HCT116 (cell line): ENCODE measurements around the gene PCTP. TPM values are rescaled to one million over a fixed set of nuclear protein-coding genes. Genes with fewer than 3 reads are reported as not detected.

Source experiments
- ATAC-seq: fragments of 200-7000 bp; cut with Tn5 transposase; 2 replicates; pipeline ENCODE4 v1.9.1; 2020; ENCODE audit warnings: mild to moderate bottlenecking, moderate library complexity
- BruUV-seq: library from RNA; stranded (reverse); fragments of 400-500 nt; replicated peaks from 2 replicates; lab custom pipeline; 2021; lab: Mats Ljungman, UMichigan
- CTCF ChIA-PET: fragments of 300-600 bp; sonication (Branson Sonifier 250); formaldehyde crosslinking; loops from one replicate; lab custom pipeline; 2021; ENCODE audit warnings: antibody characterized with exemption; lab: Charles Lee
- POLR2A ChIA-PET: fragments of 300-600, 350-600 bp; sonication (Branson Sonifier 250); formaldehyde crosslinking; loops from one replicate; lab custom pipeline; 2021; ENCODE audit warnings: antibody characterized with exemption; lab: Charles Lee
- RAD21 ChIA-PET, 2 experiments: fragments of 300-600 bp; sonication (Branson Sonifier 250); formaldehyde crosslinking; loops; one replicate each; lab custom pipeline; 2023; ENCODE audit warnings: low total read pairs in 2 of 2; ENCODE audit not compliant: uncharacterized antibody in 2 of 2, unreplicated experiment in 2 of 2, low non-redundant PET in 1 of 2; lab: Charles Lee
- DNase-seq: peaks from one replicate; pipeline ENCODE4 v3.0.0-alpha.2; 2010; ENCODE audit warnings: low read depth, low spot score
- H2AFZ ChIP-seq: fragments of 200-600 bp; shearing (Covaris generic), sonication (generic); 2 replicates; pipeline ENCODE4 v1.6.1; 2017; ENCODE audit warnings: low read depth, mixed run types, mixed read lengths, antibody characterized with exemption, low read length; ENCODE audit not compliant: poor library complexity, severe bottlenecking
- H3K27ac ChIP-seq: 2 replicates; pipeline ENCODE4 v1.5.1; 2012; ENCODE audit warnings: low read depth, low read length
- H3K27me3 ChIP-seq: fragments of 200-600 bp; sonication (generic); 2 replicates; pipeline ENCODE4 v1.6.1; 2016; ENCODE audit warnings: mixed run types, low read length, mixed read lengths; ENCODE audit not compliant: insufficient read depth
- H3K36me3 ChIP-seq, 2 experiments: fragments of 200-500 bp in 1 of 2; fragments of 200-600 bp in 1 of 2; sonication (Bioruptor generic) in 1 of 2; sonication (generic) in 1 of 2; 2 replicates each; pipeline versions ENCODE4 v1.5.1 to v1.6.1; 2014 to 2016; ENCODE audit warnings: low read length in 2 of 2, inconsistent platforms in 1 of 2, mixed read lengths in 1 of 2, mixed run types in 1 of 2; ENCODE audit not compliant: insufficient read depth in 2 of 2, control insufficient read depth in 1 of 2
- H3K4me1 ChIP-seq, 2 experiments: fragments of 200-600 bp in 1 of 2; sonication (generic) in 1 of 2; 2 replicates each; pipeline versions ENCODE4 v1.5.1 to v1.6.1; 2012 to 2017; ENCODE audit warnings: low read length in 2 of 2, inconsistent platforms in 1 of 2, mild to moderate bottlenecking in 1 of 2, mixed read lengths in 1 of 2, mixed run types in 1 of 2, moderate library complexity in 1 of 2; ENCODE audit not compliant: insufficient read depth in 2 of 2, control insufficient read depth in 1 of 2
- H3K4me2 ChIP-seq: fragments of 200-600 bp; sonication (generic); 2 replicates; pipeline ENCODE4 v1.6.1; 2017; ENCODE audit warnings: mixed run types, low read length, mixed read lengths
- H3K4me3 ChIP-seq, 2 experiments: fragments of 200-600 bp in 1 of 2; sonication (generic) in 1 of 2; replicated peaks in 1 of 2; 2 replicates each; pipeline ENCODE4 v1.5.1; 2011 to 2016; ENCODE audit warnings: low read length in 2 of 2, control low read depth in 1 of 2, low read depth in 1 of 2, mild to moderate bottlenecking in 1 of 2, mixed read lengths in 1 of 2, mixed run types in 1 of 2
- H3K79me2 ChIP-seq: fragments of 200-600 bp; sonication (generic); 2 replicates; pipeline ENCODE4 v1.6.1; 2017; ENCODE audit warnings: mild to moderate bottlenecking, mixed run types, low read length, moderate library complexity, mixed read lengths; ENCODE audit not compliant: insufficient read depth
- H3K9ac ChIP-seq: fragments of 200-600 bp; sonication (generic); 2 replicates; pipeline ENCODE4 v1.6.1; 2016; ENCODE audit warnings: low read length, mixed read lengths
- H3K9me2 ChIP-seq: fragments of 200-600 bp; sonication (generic), shearing (Covaris generic); 2 replicates; pipeline ENCODE4 v1.6.1; 2017; ENCODE audit warnings: mixed run types, mild to moderate bottlenecking, moderate library complexity; ENCODE audit not compliant: insufficient read depth
- H3K9me3 ChIP-seq, 2 experiments: fragments of 200-500 bp in 1 of 2; fragments of 200-600 bp in 1 of 2; sonication (Bioruptor generic) in 1 of 2; sonication (generic) in 1 of 2; 2 replicates each; pipeline ENCODE4 v1.6.1; 2014 to 2017; ENCODE audit warnings: low read length in 2 of 2, mixed read lengths in 2 of 2, inconsistent platforms in 1 of 2, low read depth in 1 of 2, mild to moderate bottlenecking in 1 of 2, mixed run types in 1 of 2, moderate library complexity in 1 of 2; ENCODE audit not compliant: control insufficient read depth in 1 of 2, insufficient read depth in 1 of 2
- H4K20me1 ChIP-seq: fragments of 200-600 bp; sonication (generic), shearing (Covaris generic); 2 replicates; pipeline ENCODE4 v1.6.1; 2017; ENCODE audit warnings: mixed run types, mild to moderate bottlenecking, moderate library complexity; ENCODE audit not compliant: insufficient read depth
- CBX3 ChIP-seq: IDR thresholded peaks from 2 replicates; pipeline ENCODE4 v1.6.1; 2012; ENCODE audit warnings: low read depth
- ELF1 ChIP-seq: IDR thresholded peaks from 2 replicates; pipeline ENCODE4 v1.6.1; 2012; ENCODE audit warnings: low read depth, borderline replicate concordance
- EZH2 ChIP-seq: fragments of 200-600 bp; sonication (generic); IDR thresholded peaks from 2 replicates; pipeline ENCODE4 v1.6.1; 2017; ENCODE audit warnings: antibody characterized with exemption, mixed run types
- RAD21 ChIP-seq: IDR thresholded peaks from 2 replicates; pipeline ENCODE4 v1.6.1; 2012; ENCODE audit warnings: low read depth, mild to moderate bottlenecking
- intact Hi-C: fragments of 100-400 bp; cut with micrococcal nuclease; formaldehyde crosslinking; loops from 2 replicates; pipeline ENCODE4 v1.10.0; 2022
- total RNA-seq: library from RNA; stranded (reverse); gene quantifications from one replicate; pipeline ENCODE4 v1.2.1, GENCODE V29; 2021; ENCODE audit not compliant: unreplicated experiment
- TF ChIP-seq, protein P1 (sequence below), 3 experiments: fragments of 200-600 bp in 1 of 3; sonication (generic) in 1 of 3; IDR thresholded peaks in 2 of 3; conservative IDR thresholded peaks in 1 of 3; 2 replicates each; pipeline ENCODE4 v1.5.1; 2012 to 2017; ENCODE audit warnings: low read depth in 2 of 3, low read length in 2 of 3, antibody characterized with exemption in 1 of 3, borderline replicate concordance in 1 of 3, control low read depth in 1 of 3, mild to moderate bottlenecking in 1 of 3, mixed read lengths in 1 of 3, mixed run types in 1 of 3, moderate library complexity in 1 of 3; ENCODE audit not compliant: insufficient read depth in 1 of 3
- TF ChIP-seq, protein P2 (sequence below): IDR thresholded peaks from 2 replicates; pipeline ENCODE4 v1.6.1; 2011; ENCODE audit warnings: mild to moderate bottlenecking, low read length, moderate library complexity; ENCODE audit not compliant: insufficient replicate concordance; ENCODE audit errors: extremely low read depth

Gene PCTP
- total RNA-seq, 1 experiment from 2014 or later, result 16.3 TPM

DNA sequence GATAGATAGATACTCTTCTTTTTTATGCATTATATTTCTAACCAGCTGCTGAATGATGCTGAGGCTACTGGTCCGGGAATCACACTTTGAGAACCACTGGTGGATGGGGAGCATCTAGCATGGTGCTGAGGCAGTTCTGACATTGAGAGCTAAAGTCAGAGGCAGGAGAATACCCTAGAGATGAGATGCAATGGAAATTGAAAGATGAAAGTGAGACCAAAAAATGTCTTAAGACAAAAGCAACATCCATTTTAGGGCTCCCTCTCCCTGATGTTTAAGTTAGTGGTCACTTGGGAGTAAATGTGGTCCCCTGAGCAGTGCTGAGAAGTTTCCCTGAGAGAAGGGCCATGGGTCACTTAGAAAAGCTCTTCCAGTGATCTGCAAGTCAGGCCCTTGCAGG is 6.8 kb downstream of the PCTP start:
- no peak overlapping the region for H2AFZ ChIP-seq
- H3K27me3 ChIP-seq, result no peaks in the 10 kb centered on the region
- H3K79me2 ChIP-seq, result no peaks in the 10 kb centered on the region
- POLR2A ChIA-PET, result no interaction called here
- no peaks in the 10 kb centered on the region for H3K36me3 ChIP-seq
- H3K9me3 ChIP-seq, result no peaks in the 10 kb centered on the region
- ATAC-seq (no peak), DNase-seq (no peak)
- TF ChIP-seq CBX3 (no peak), EZH2 (no peak), ELF1 (no peak), RAD21 (no peak)
- TF ChIP-seq, protein P1, sequence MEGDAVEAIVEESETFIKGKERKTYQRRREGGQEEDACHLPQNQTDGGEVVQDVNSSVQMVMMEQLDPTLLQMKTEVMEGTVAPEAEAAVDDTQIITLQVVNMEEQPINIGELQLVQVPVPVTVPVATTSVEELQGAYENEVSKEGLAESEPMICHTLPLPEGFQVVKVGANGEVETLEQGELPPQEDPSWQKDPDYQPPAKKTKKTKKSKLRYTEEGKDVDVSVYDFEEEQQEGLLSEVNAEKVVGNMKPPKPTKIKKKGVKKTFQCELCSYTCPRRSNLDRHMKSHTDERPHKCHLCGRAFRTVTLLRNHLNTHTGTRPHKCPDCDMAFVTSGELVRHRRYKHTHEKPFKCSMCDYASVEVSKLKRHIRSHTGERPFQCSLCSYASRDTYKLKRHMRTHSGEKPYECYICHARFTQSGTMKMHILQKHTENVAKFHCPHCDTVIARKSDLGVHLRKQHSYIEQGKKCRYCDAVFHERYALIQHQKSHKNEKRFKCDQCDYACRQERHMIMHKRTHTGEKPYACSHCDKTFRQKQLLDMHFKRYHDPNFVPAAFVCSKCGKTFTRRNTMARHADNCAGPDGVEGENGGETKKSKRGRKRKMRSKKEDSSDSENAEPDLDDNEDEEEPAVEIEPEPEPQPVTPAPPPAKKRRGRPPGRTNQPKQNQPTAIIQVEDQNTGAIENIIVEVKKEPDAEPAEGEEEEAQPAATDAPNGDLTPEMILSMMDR (IDR thresholded peaks at IDR 0.05 in 2 of 3, conservative IDR thresholded peaks at IDR 0.05 in 1 of 3; ENCODE audit: borderline replicate concordance in 1 of 3, insufficient read depth in 1 of 3, low read depth in 2 of 3, low read length in 2 of 3), result no peak
- TF ChIP-seq, protein P2, sequence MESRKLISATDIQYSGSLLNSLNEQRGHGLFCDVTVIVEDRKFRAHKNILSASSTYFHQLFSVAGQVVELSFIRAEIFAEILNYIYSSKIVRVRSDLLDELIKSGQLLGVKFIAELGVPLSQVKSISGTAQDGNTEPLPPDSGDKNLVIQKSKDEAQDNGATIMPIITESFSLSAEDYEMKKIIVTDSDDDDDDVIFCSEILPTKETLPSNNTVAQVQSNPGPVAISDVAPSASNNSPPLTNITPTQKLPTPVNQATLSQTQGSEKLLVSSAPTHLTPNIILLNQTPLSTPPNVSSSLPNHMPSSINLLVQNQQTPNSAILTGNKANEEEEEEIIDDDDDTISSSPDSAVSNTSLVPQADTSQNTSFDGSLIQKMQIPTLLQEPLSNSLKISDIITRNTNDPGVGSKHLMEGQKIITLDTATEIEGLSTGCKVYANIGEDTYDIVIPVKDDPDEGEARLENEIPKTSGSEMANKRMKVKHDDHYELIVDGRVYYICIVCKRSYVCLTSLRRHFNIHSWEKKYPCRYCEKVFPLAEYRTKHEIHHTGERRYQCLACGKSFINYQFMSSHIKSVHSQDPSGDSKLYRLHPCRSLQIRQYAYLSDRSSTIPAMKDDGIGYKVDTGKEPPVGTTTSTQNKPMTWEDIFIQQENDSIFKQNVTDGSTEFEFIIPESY, result no peak
- H3K27ac ChIP-seq, result no peak overlapping the region
- CTCF ChIA-PET, result no interaction called here
- H4K20me1 ChIP-seq, result no peaks in the 10 kb centered on the region
- RAD21 ChIA-PET, result no interaction called here
- H3K9me2 ChIP-seq, result no peaks in the 10 kb centered on the region
- intact Hi-C loops, result loop anchor here (10.0 kb wide), 1 partner anchor 1027 kb away; no protein-coding TSS in a partner anchor
- H3K9ac ChIP-seq, result no peak overlapping the region
- no TSS peak for BruUV-seq
- no peak overlapping the region for H3K4me2 ChIP-seq
- H3K4me1 ChIP-seq, result no peaks in the 10 kb centered on the region
- no peak overlapping the region for H3K4me3 ChIP-seq
